HEK293 (cell line): ENCODE measurements around the gene SLC29A3.

Source experiments
- CTCF ChIP-seq: fragments of 450-650 bp; formaldehyde crosslinking; IDR thresholded peaks from 2 replicates; pipeline ENCODE4 v1.5.1; 2016; ENCODE audit warnings: missing biosample characterization, missing genetic modification characterization
- ZBTB10 ChIP-seq: fragments of 450-650 bp; formaldehyde crosslinking; IDR thresholded peaks from 2 replicates; pipeline ENCODE4 v1.5.1; 2016; ENCODE audit warnings: missing biosample characterization, missing genetic modification characterization
- TF ChIP-seq, protein P1 (sequence below): sonication (generic); formaldehyde crosslinking; IDR thresholded peaks from 2 replicates; pipeline ENCODE4 v1.8.1; 2022; ENCODE audit warnings: mild to moderate bottlenecking, moderate library complexity, missing genetic modification reagents

GRCh38 chr10:71409516-71410104, 90.6 kb downstream of the SLC29A3 start:
- TF ChIP-seq CTCF (no peak), ZBTB10 (tag by site-specific recombination) (no peak)
- TF ChIP-seq, protein P1, sequence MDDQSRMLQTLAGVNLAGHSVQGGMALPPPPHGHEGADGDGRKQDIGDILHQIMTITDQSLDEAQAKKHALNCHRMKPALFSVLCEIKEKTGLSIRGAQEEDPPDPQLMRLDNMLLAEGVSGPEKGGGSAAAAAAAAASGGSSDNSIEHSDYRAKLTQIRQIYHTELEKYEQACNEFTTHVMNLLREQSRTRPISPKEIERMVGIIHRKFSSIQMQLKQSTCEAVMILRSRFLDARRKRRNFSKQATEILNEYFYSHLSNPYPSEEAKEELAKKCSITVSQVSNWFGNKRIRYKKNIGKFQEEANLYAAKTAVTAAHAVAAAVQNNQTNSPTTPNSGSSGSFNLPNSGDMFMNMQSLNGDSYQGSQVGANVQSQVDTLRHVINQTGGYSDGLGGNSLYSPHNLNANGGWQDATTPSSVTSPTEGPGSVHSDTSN (CRISPR knock-in tag), result no peak
